Vagina (tissue), 2 donors: ENCODE results near the gene OXT. TPM values are rescaled to one million over a fixed set of nuclear protein-coding genes. Genes with fewer than 3 reads are reported as not detected.
A peak's percentile ranks its signal among the peaks of the same experiment; 100 is the strongest.
"Not testable (repeated sequence)": the region's sequence is repeated elsewhere in the genome, so short reads cannot be mapped to it uniquely, and the experiment has no call there.

ENCODE experiments used
- DNase-seq, 2 donors: peaks; one replicate each; pipeline ENCODE4 v3.0.0-alpha.2; 2017; ENCODE audit errors: extremely low spot score in 2 of 2
- H3K27ac ChIP-seq: fragments of 200-600 bp; sonication (generic); one replicate; pipeline ENCODE4 v1.5.1; 2019
- H3K27me3 ChIP-seq: fragments of 200-600 bp; sonication (generic); one replicate; pipeline ENCODE4 v1.5.1; 2019
- H3K36me3 ChIP-seq, 2 donors: fragments of 200-600 bp; sonication (generic); one replicate each; pipeline ENCODE4 v1.5.1; 2017 to 2019
- H3K4me1 ChIP-seq: fragments of 200-600 bp; sonication (generic); one replicate; pipeline ENCODE4 v1.5.1; 2019
- H3K4me3 ChIP-seq, 2 donors: fragments of 200-600 bp; sonication (generic); 1 replicate in 1 of 2; 2 replicates in 1 of 2; pipeline ENCODE4 v1.5.1; 2016 to 2019
- H3K9me3 ChIP-seq: fragments of 200-600 bp; sonication (generic); one replicate; pipeline ENCODE4 v1.5.1; 2019
- CTCF ChIP-seq, 3 experiments: fragments of 450-650 bp in 2 of 3; fragments of 200-600 bp in 1 of 3; sonication (generic) in 1 of 3; IDR thresholded peaks; one replicate each; pipeline ENCODE4 v1.5.1; 2017 to 2019; ENCODE audit warnings: antibody characterized with exemption in 3 of 3, mild to moderate bottlenecking in 2 of 3, moderate library complexity in 2 of 3
- POLR2A ChIP-seq, 2 donors: fragments of 450-650 bp; IDR thresholded peaks; one replicate each; pipeline ENCODE4 v1.6.1; 2017; ENCODE audit warnings: antibody characterized with exemption in 2 of 2, mild to moderate bottlenecking in 2 of 2, moderate library complexity in 2 of 2
- POLR2AphosphoS5 ChIP-seq, 2 donors: sonication (generic); formaldehyde crosslinking; IDR thresholded peaks; one replicate each; pipeline ENCODE4 v1.9.0; 2017; ENCODE audit warnings: antibody characterized with exemption in 2 of 2, mild to moderate bottlenecking in 2 of 2, low read depth in 1 of 2; ENCODE audit not compliant: insufficient read depth in 1 of 2
- intact Hi-C: fragments of 100-400 bp; cut with DNase I; formaldehyde crosslinking; loops from one replicate; pipeline ENCODE4 v1.15.1; 2023
- total RNA-seq: library from RNA; depleted of rRNA; stranded (reverse); fragments of >200 nt; gene quantifications from one replicate; pipeline ENCODE4 v1.2.3, GENCODE V29; 2016

Gene OXT
- total RNA-seq, 1 donor from 2014 or later, result not detected

GRCh38 chr20:3051385-3052019, 19.9 kb upstream of the OXT start:
- no peaks in the 10 kb centered on the region for H3K27me3 ChIP-seq
- peaks cover 18% of the 10 kb centered on the region for H3K4me1 ChIP-seq
- no peak for TF ChIP-seq POLR2A (IDR thresholded peaks at IDR 0.05)
- TF ChIP-seq POLR2AphosphoS5 (IDR thresholded peaks at IDR 0.05; ENCODE audit: insufficient read depth in 1 of 2, low read depth in 1 of 2), result no peak
- no peak for TF ChIP-seq CTCF (IDR thresholded peaks at IDR 0.05)
- intact Hi-C loops, result loop anchor here (10.0 kb wide), 1 partner anchor 63 kb away; no protein-coding TSS in a partner anchor
- no peak overlapping the region for H3K4me3 ChIP-seq
- no peak for DNase-seq
- peaks cover 0 to 22% of the 10 kb centered on the region in 2 donors for H3K36me3 ChIP-seq
- H3K27ac ChIP-seq, result no peak overlapping the region
- no peaks in the 10 kb centered on the region for H3K9me3 ChIP-seq

GRCh38 chr20:3059489-3059888, 11.9 kb upstream of the OXT start:
- no peak for DNase-seq

GRCh38 chr20:3064119-3064518, 7.3 kb upstream of the OXT start:
- H3K27ac ChIP-seq, H3K27me3 ChIP-seq, intact Hi-C loops, H3K9me3 ChIP-seq, H3K4me3 ChIP-seq, DNase-seq, H3K36me3 ChIP-seq: not testable (repeated sequence)
- H3K4me1 ChIP-seq, result peaks cover 30% of the 10 kb centered on the region

More at GRCh38 chr20:3059489-3059888, 11.9 kb upstream of the OXT start:
- no peak overlapping the region for H3K27ac ChIP-seq
- TF ChIP-seq POLR2AphosphoS5 (IDR thresholded peaks at IDR 0.05; ENCODE audit: insufficient read depth in 1 of 2, low read depth in 1 of 2) (no peak), CTCF (IDR thresholded peaks at IDR 0.05) (no peak), POLR2A (IDR thresholded peaks at IDR 0.05) (no peak)
- no peak overlapping the region for H3K4me3 ChIP-seq
- H3K9me3 ChIP-seq, result no peaks in the 10 kb centered on the region
- H3K27me3 ChIP-seq, result no peaks in the 10 kb centered on the region
- no peaks in the 10 kb centered on the region for H3K4me1 ChIP-seq
- no peaks in the 10 kb centered on the region for H3K36me3 ChIP-seq
- intact Hi-C loops, result loop anchor here (10.0 kb wide), 1 partner anchor 55 kb away; no protein-coding TSS in a partner anchor

GRCh38 chr20:3067139-3068014, 4.0 kb upstream of the OXT start:
- intact Hi-C loops, result no loop called here
- Histone ChIP-seq H3K4me3 (no peak overlapping the region), H3K27me3 (no peaks in the 10 kb centered on the region), H3K36me3 (no peaks in the 10 kb centered on the region), H3K4me1 (peaks cover 50% of the 10 kb centered on the region), H3K9me3 (no peaks in the 10 kb centered on the region), H3K27ac (peak overlapping the region; percentile 80)
- TF ChIP-seq POLR2AphosphoS5 (IDR thresholded peaks at IDR 0.05; ENCODE audit: insufficient read depth in 1 of 2, low read depth in 1 of 2) (no peak), POLR2A (IDR thresholded peaks at IDR 0.05) (no peak), CTCF (IDR thresholded peaks at IDR 0.05) (no peak)
- DNase-seq, result no peak

GRCh38 chr20:3068075-3068474, 3.3 kb upstream of the OXT start:
- no peak for DNase-seq
- Histone ChIP-seq H3K27me3 (no peaks in the 10 kb centered on the region), H3K27ac (peak overlapping the region; percentile 80), H3K9me3 (no peaks in the 10 kb centered on the region), H3K4me3 (no peak overlapping the region), H3K36me3 (no peaks in the 10 kb centered on the region), H3K4me1 (peaks cover 51% of the 10 kb centered on the region)
- TF ChIP-seq POLR2A (IDR thresholded peaks at IDR 0.05) (no peak), CTCF (IDR thresholded peaks at IDR 0.05) (no peak), POLR2AphosphoS5 (IDR thresholded peaks at IDR 0.05; ENCODE audit: insufficient read depth in 1 of 2, low read depth in 1 of 2) (no peak)
- intact Hi-C loops, result no loop called here
